ENCODE results near the gene RAB7B. TPM values are rescaled to one million over a fixed set of nuclear protein-coding genes. Genes with fewer than 3 reads are reported as not detected.

RAB7B gene
- total RNA-seq, 1 experiment from 2014 or later = not detected

GRCh38 chr1:205948039-205948438 is 55.2 kb downstream of the RAB7B start (continued):
- TF ChIP-seq ZNF671 (CRISPR knock-in tag; IDR thresholded peaks at IDR 0.05) (no peak), NFE2L1 (CRISPR knock-in tag; IDR thresholded peaks at IDR 0.05) (no peak), PRRX2 (CRISPR knock-in tag; IDR thresholded peaks at IDR 0.05) (no peak), MYBL2 (CRISPR knock-in tag; IDR thresholded peaks at IDR 0.05) (no peak), FOXJ3 (CRISPR knock-in tag; IDR thresholded peaks at IDR 0.05; ENCODE audit: borderline replicate concordance) (no peak), ZNF396 (CRISPR knock-in tag; IDR thresholded peaks at IDR 0.05; ENCODE audit: borderline replicate concordance) (no peak)

- ChIA-PET CTCF (interaction anchor here (0.8 kb wide), 1 partner anchor 30 kb away, joined by 3 read pairs; no protein-coding TSS in a partner anchor), POLR2A (no interaction called here)
- H3K9me3 Mint-ChIP-seq = no peaks in the 10 kb centered on the region
- no peak for DNase-seq (ENCODE audit: low spot score)
- no peak overlapping the region for H3K4me3 Mint-ChIP-seq
- H3K36me3 Mint-ChIP-seq = no peaks in the 10 kb centered on the region
- ATAC-seq = no peak
- no peaks in the 10 kb centered on the region; the same call in 1 of the 2 replicates for H3K27me3 Mint-ChIP-seq (ENCODE audit: low read depth)
- TF ChIP-seq ETV6 (CRISPR knock-in tag; IDR thresholded peaks at IDR 0.05) (no peak), ZNF416 (CRISPR knock-in tag; IDR thresholded peaks at IDR 0.05) (no peak), PRRX2 (CRISPR knock-in tag; IDR thresholded peaks at IDR 0.05) (no peak), JUN (CRISPR knock-in tag; IDR thresholded peaks at IDR 0.05) (no peak), ZNF425 (CRISPR knock-in tag; conservative IDR thresholded peaks at IDR 0.05) (no peak), ZNF423 (CRISPR knock-in tag; IDR thresholded peaks at IDR 0.05) (no peak), MYBL2 (CRISPR knock-in tag; IDR thresholded peaks at IDR 0.05) (no peak), JAZF1 (CRISPR knock-in tag; IDR thresholded peaks at IDR 0.05) (no peak), AR (CRISPR knock-in tag; IDR thresholded peaks at IDR 0.05) (no peak), MLX (CRISPR knock-in tag; IDR thresholded peaks at IDR 0.05) (no peak), NR2C2 (CRISPR knock-in tag; IDR thresholded peaks at IDR 0.05) (no peak), E2F5 (CRISPR knock-in tag; IDR thresholded peaks at IDR 0.05) (no peak), RELA (CRISPR knock-in tag; IDR thresholded peaks at IDR 0.05; ENCODE audit: borderline replicate concordance) (no peak), ATF3 (CRISPR knock-in tag; conservative IDR thresholded peaks at IDR 0.05) (no peak), ZNF317 (CRISPR knock-in tag; IDR thresholded peaks at IDR 0.05; ENCODE audit: borderline replicate concordance, low read depth) (no peak)
- H3K27ac Mint-ChIP-seq = no peak overlapping the region
- 0 out of 2 replicates have a peak, but pooled peaks cover 3% of the 10 kb centered on the region for H3K4me1 Mint-ChIP-seq
Measured at GRCh38 chr1:205947024-205947423, 56.2 kb downstream of the RAB7B start.

Measured in WTC11 (cell line).